Stomach smooth muscle (tissue), 2 donors: ENCODE results near the gene FBXL20.
A peak's percentile ranks its signal among the peaks of the same experiment; 100 is the strongest.

ENCODE experiments used
- H3K27ac ChIP-seq: one replicate; pipeline ENCODE4 v1.7.0; 2013; ENCODE audit warnings: mild to moderate bottlenecking, low read length, inconsistent platforms
- H3K27me3 ChIP-seq, 2 donors: one replicate each; pipeline ENCODE4 v1.7.0; 2013; ENCODE audit warnings: low read length in 2 of 2; ENCODE audit not compliant: insufficient read depth in 2 of 2, control insufficient read depth in 1 of 2
- H3K36me3 ChIP-seq, 2 donors: one replicate each; pipeline ENCODE4 v1.7.0; 2013; ENCODE audit warnings: low read length in 2 of 2; ENCODE audit not compliant: control insufficient read depth in 2 of 2, insufficient read depth in 2 of 2
- H3K4me1 ChIP-seq: one replicate; pipeline ENCODE4 v1.7.0; 2013; ENCODE audit warnings: low read length; ENCODE audit not compliant: control insufficient read depth, insufficient read depth
- H3K4me3 ChIP-seq, 2 donors: one replicate each; pipeline ENCODE4 v1.7.0; 2013; ENCODE audit warnings: low read length in 2 of 2
- H3K9ac ChIP-seq, 2 donors: one replicate each; pipeline ENCODE4 v1.7.0; 2013; ENCODE audit warnings: low read length in 2 of 2, mild to moderate bottlenecking in 1 of 2
- H3K9me3 ChIP-seq, 2 donors: one replicate each; pipeline ENCODE4 v1.7.0; 2013; ENCODE audit warnings: low read length in 2 of 2; ENCODE audit not compliant: control insufficient read depth in 2 of 2
- donor health status: healthy.
- donor health status: Pancreatic carcinoma.

The FBXL20 gene

DNA sequence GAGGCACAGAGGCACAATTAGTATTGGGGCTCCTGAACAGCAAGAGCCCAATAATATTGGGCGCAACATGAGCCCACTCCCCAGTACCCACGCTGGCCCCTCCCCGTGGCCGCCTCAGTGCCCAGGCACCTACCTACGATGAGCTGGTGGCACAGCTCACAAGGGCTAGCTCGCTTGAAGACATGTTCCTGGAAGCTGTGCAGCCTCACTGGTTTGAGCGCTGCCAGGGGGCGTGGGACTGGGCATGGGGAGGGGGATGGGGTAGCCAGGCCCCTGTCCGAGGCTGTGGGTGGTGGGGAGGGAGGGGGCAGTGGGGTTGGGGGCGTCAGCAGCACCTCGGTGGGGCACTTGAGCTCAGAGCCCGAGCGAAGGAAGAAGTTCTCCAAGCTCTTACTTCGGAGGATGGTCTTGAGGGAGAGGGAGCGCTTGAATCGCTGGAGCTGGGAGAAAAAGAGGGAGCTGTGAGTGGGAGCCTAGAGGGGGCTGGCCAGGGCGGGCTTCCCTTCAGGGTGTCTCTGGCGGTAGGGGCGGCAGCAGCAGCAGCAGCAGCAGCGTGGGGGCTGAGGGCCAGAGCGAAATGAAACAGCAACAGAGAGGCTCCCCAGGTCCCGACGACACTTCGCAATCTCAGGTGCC is 183.6 kb downstream of the FBXL20 start:
- no peak overlapping the region for H3K27ac ChIP-seq
- no peak overlapping the region for H3K9ac ChIP-seq
- H3K9me3 ChIP-seq, result no peaks in the 10 kb centered on the region
- H3K4me3 ChIP-seq, result no peak overlapping the region
- H3K36me3 ChIP-seq, result no peaks in the 10 kb centered on the region
- peaks cover 3% of the 10 kb centered on the region in 2 donors for H3K27me3 ChIP-seq
- H3K4me1 ChIP-seq, result no peaks in the 10 kb centered on the region

DNA sequence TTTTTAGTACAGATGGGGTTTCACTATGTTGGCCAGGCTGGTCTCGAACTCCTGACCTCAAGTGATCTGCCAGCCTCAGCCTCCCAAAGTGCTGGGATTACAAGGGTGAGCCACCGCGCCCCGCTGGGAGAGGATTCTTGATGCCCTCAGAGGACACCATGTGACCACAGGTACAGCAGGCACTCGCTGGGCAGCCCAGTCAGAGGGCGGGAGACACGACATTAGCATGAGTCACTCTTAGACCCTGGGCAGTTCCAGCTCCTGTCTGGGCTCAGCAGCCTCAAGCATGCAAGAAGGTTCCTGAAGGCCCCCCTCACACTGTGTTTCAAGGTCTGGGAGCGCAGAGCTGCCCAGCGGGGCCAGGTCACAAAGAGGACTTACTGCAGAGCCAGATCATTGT is 187.6 kb downstream of the FBXL20 start:
- Histone ChIP-seq H3K9me3 (no peaks in the 10 kb centered on the region), H3K36me3 (no peaks in the 10 kb centered on the region), H3K4me3 (no peak overlapping the region), H3K4me1 (peaks cover 17% of the 10 kb centered on the region), H3K9ac (no peak overlapping the region), H3K27me3 (peaks cover 3% of the 10 kb centered on the region in 2 donors), H3K27ac (no peak overlapping the region)

DNA sequence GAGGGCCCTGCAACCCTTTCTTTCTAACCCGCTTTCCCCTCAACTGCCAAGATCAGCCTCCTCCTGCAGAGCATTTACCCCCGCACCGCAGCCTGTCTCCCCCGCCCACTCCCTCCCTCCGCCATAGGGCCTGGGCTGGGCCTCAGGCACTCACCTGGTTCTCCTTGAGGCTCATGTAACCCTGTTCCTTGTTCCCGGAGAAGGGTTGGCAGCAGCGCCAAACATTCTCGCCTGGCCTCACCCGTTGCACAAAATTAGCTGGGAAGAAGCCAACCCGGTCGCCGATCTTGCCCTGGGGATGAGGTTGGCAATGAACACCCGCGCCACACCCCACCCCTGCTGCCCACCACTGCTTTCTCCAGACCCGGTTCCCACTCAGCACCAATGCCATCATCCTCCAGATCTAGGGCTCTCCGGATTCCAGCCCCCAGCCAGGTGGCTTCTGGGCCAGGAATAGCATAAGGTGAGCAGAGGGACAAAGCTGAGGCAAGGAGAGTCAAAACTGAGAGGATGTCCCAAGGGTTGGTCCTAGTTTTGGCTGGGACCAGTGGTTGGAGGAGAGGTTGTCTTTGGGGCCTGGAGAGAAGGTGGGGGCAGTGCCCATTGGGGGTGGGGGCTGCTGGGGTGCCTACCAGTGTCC is 188.5 kb downstream of the FBXL20 start:
- Histone ChIP-seq H3K27me3 (peaks cover 3% of the 10 kb centered on the region in 2 donors), H3K4me3 (no peak overlapping the region), H3K27ac (no peak overlapping the region)

DNA sequence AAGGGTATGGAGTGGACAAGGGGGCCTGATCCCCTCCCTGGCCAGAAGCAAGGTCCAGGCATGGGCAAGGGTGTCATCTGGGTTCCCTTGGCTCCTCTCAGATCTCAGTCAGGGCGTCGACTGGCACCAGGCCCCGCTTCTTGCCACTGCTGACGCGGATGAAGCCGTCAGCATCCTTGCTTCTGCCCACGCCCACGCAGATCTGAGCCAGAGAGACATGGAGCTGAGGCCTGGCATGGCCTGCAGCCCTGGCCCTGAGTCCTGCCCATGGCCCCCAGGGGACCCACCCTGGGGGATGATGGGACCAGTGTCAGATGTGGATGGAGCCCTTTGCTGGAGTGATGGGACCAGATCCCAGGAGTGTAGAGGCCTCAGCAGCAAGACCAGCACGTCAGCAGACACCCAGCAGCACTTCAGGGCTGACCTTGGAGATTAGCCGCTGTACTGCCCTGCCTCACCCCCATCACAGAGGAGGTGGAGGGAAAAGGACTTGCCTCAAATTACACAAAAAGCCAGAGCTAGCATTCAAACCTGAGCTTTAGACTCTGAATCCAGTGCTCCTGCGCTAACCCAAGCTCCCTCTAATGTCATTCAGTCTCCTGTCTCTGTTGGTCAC is 189.1 kb downstream of the FBXL20 start:
- no peaks in the 10 kb centered on the region for H3K36me3 ChIP-seq
- H3K27me3 ChIP-seq, result peaks cover 3% of the 10 kb centered on the region in 2 donors
- peaks cover 22% of the 10 kb centered on the region for H3K4me1 ChIP-seq

More for the DNA sequence above, 188.5 kb downstream of the FBXL20 start:
- Histone ChIP-seq H3K36me3 (no peaks in the 10 kb centered on the region), H3K9ac (no peak overlapping the region), H3K4me1 (peaks cover 22% of the 10 kb centered on the region), H3K9me3 (no peaks in the 10 kb centered on the region)

DNA sequence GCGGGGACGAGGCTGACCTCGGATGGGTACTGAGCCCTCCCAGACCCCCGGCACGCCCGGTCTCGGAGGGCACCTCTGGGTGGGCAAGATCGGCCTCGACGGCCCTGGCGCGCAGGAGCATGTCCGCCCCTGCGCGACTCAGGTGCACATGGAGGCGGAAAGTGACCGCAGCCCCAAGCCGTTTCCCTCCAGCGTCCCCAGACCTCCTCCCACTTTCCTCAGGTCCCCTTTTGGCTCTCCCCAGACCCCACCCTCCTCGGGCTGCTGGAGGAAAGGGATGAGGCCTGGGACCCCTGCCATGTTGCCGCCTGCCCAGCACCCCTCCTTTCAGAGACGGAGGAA is 191.4 kb downstream of the FBXL20 start:
- Histone ChIP-seq H3K4me1 (peaks cover 22% of the 10 kb centered on the region), H3K9me3 (no peaks in the 10 kb centered on the region), H3K9ac (peak overlapping the region; percentile 39 to 58), H3K4me3 (peak overlapping the region; percentile 49 to 72), H3K27me3 (peaks cover 0 to 3% of the 10 kb centered on the region in 2 donors), H3K27ac (no peak overlapping the region), H3K36me3 (peaks cover under 1 to 1% of the 10 kb centered on the region in 2 donors)

More for the DNA sequence above, 189.1 kb downstream of the FBXL20 start:
- no peak overlapping the region for H3K27ac ChIP-seq
- H3K4me3 ChIP-seq, result no peak overlapping the region
- H3K9me3 ChIP-seq, result no peaks in the 10 kb centered on the region
- no peak overlapping the region for H3K9ac ChIP-seq

DNA sequence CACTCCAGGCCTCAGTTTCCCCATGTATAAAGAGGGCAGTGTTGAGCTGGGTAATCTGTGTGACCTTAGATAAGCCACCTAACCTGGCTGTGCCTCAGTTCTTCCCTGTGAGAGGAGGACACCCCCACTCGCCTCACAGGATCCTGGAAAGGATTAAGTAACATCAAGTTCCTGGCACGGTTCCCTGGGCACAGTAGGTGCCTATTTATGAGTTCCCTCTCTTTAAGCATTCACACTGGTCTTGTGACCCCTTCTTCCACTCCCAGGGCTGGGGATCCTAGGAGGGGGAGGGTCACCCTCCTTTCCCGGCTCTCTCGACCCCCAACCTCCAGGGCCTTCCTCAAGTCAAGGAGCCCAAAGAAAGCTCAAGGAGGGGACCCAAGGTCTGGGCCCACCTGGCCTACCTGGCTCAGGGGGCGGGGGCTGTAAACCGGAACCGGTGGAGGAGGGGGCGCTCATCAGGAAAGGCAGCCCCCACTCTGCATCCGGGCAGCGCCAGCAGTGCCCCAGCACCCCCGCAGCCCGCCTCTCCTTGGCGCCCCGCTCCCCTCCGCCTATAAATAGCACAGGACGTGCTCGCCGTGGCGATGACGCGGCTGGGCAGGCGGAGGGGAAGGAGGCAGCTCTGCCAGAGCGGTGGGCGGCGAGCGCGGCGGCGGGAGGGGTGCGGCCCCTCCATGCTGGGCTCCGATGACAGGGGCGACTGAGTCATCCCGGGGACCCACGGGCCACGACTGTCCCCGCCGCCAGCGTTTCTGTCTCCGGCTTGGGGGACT is 191.9 kb downstream of the FBXL20 start:
- H3K4me3 ChIP-seq, result peak overlapping the region; percentile 59 to 72
- no peak overlapping the region for H3K27ac ChIP-seq
- peaks cover 22% of the 10 kb centered on the region for H3K4me1 ChIP-seq
- no peaks in the 10 kb centered on the region for H3K9me3 ChIP-seq
- H3K9ac ChIP-seq, result peak overlapping the region; percentile 39 to 58
- H3K36me3 ChIP-seq, result peaks cover 3 to 4% of the 10 kb centered on the region in 2 donors
- no peaks in the 10 kb centered on the region for H3K27me3 ChIP-seq

DNA sequence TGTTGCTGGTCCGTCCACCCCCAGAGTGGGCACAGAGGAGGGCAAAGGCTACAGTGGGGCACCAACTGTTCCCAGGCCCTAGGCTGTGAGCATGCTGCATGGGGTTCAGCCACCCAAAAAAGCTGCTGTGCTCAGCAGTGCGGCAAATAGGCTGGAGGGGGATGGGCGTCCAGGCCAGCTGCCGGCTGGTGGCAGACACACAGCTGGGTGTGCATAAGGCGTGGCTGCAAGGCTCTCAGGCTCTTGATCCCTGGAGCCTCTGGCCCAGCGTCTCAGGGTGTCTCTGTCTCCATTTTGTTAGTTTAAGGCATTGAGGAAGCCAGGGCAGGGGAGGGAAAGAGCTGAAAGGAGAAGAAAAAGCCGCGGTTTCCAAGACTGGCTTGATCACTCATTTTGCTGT is 192.5 kb downstream of the FBXL20 start:
- Histone ChIP-seq H3K9ac (no peak overlapping the region), H3K4me3 (peak overlapping the region; percentile 59 to 72), H3K4me1 (peaks cover 22% of the 10 kb centered on the region), H3K27me3 (no peaks in the 10 kb centered on the region), H3K9me3 (no peaks in the 10 kb centered on the region), H3K36me3 (peaks cover 9 to 10% of the 10 kb centered on the region in 2 donors), H3K27ac (no peak overlapping the region)

DNA sequence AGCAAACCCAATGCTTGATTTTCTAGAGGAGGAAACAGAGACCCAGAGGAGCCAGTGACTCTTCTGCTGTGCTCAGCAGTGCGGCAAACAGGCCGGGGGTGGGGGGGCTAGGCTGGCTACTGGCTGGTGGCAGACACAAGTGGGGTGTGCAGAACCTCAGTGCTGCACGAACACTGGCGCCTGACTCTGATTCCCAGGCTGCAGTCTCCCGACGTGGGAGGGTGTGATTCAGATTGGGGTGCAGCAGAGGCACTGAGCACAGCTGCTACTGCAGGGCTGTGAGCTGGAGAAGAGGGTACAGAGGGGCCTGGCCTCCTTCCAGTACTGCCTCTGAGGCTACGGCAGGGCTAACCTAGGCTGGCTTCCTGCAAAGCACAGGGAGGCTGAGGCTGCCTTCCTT is 193.3 kb downstream of the FBXL20 start:
- Histone ChIP-seq H3K4me1 (peaks cover 22% of the 10 kb centered on the region), H3K27me3 (no peaks in the 10 kb centered on the region), H3K36me3 (peaks cover 15 to 17% of the 10 kb centered on the region in 2 donors)

DNA sequence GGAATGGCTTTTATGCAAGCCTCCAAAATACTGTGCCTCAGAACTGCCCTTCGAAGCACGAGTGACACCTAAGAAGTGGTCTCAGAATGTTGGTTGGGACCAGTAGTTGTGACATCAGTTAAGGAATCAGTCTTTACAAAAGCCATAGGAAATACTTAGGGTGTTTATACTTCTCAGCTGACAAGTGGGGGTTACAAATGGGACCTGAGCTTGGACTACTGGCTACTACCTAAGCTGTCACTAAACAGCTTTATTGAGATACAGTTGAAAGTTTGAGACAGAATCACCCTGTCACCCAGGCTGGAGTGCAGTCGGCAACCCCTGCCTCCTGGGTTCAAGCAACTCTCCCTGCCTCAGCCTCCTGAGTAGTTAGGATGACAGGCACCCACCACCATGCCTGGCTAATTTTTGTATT is 196.3 kb downstream of the FBXL20 start:
- Histone ChIP-seq H3K4me1 (peaks cover 37% of the 10 kb centered on the region), H3K36me3 (peaks cover 30 to 31% of the 10 kb centered on the region in 2 donors), H3K4me3 (no peak overlapping the region), H3K9ac (no peak overlapping the region), H3K27me3 (no peaks in the 10 kb centered on the region), H3K9me3 (no peaks in the 10 kb centered on the region), H3K27ac (no peak overlapping the region)

More for the DNA sequence above, 193.3 kb downstream of the FBXL20 start:
- Histone ChIP-seq H3K9ac (no peak overlapping the region), H3K27ac (no peak overlapping the region), H3K9me3 (no peaks in the 10 kb centered on the region), H3K4me3 (no peak overlapping the region)

DNA sequence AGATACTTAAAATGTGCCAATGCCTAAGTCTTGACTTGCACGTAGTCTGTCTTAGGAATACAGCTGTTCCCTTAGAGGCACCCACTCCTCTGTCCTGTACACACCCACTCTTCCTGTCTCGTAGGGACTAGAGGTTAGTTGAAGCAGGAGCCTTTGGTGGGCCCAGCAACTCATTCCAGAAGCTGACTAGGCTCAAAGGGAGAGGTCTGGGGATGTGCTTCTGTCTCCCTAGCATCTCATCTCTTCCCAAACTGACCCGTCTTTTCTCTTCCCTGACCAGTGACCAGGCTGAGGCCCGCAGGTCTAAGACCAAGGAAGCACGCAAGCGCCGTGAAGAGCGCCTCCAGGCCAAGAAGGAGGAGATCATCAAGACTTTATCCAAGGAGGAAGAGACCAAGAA is 197.2 kb downstream of the FBXL20 start:
- H3K27ac ChIP-seq, result no peak overlapping the region
- H3K4me3 ChIP-seq, result no peak overlapping the region
- no peaks in the 10 kb centered on the region for H3K9me3 ChIP-seq
- H3K36me3 ChIP-seq, result peaks cover 30 to 31% of the 10 kb centered on the region in 2 donors
- H3K4me1 ChIP-seq, result peaks cover 28% of the 10 kb centered on the region
- H3K9ac ChIP-seq, result no peak overlapping the region
- H3K27me3 ChIP-seq, result no peaks in the 10 kb centered on the region
